Duodenal mucosa (tissue), 2 donors: ENCODE data around the gene MCM3.
A peak's percentile ranks its signal among the peaks of the same experiment; 100 is the strongest.

Experiments
- H3K27ac ChIP-seq: one replicate; pipeline ENCODE4 v1.7.0; 2013; ENCODE audit warnings: low read depth, low read length
- H3K27me3 ChIP-seq, 2 donors: one replicate each; pipeline ENCODE4 v1.7.0; 2013; ENCODE audit warnings: low read length in 2 of 2, control low read depth in 1 of 2; ENCODE audit not compliant: insufficient read depth in 2 of 2, control insufficient read depth in 1 of 2
- H3K36me3 ChIP-seq, 2 donors: one replicate each; pipeline ENCODE4 v1.7.0; 2013; ENCODE audit warnings: low read length in 2 of 2, control low read depth in 1 of 2; ENCODE audit not compliant: insufficient read depth in 2 of 2, control insufficient read depth in 1 of 2
- H3K4me1 ChIP-seq, 2 donors: one replicate each; pipeline ENCODE4 v1.7.0; 2013; ENCODE audit warnings: low read length in 2 of 2, control low read depth in 1 of 2; ENCODE audit not compliant: insufficient read depth in 2 of 2, control insufficient read depth in 1 of 2
- H3K4me3 ChIP-seq, 2 donors: one replicate each; pipeline ENCODE4 v1.7.0; 2013; ENCODE audit warnings: low read length in 2 of 2, low read depth in 1 of 2
- H3K9ac ChIP-seq, 2 donors: one replicate each; pipeline ENCODE4 v1.7.0; 2013; ENCODE audit warnings: low read length in 2 of 2, low read depth in 1 of 2
- H3K9me3 ChIP-seq, 2 donors: one replicate each; pipeline ENCODE4 v1.7.0; 2013; ENCODE audit warnings: low read length in 2 of 2, control low read depth in 1 of 2; ENCODE audit not compliant: control insufficient read depth in 1 of 2

The MCM3 gene

GRCh38 chr6:52317841-52318581 is 33.5 kb upstream of the MCM3 start:
- H3K9ac ChIP-seq = no peak overlapping the region
- no peak overlapping the region for H3K4me3 ChIP-seq
- H3K27me3 ChIP-seq = no peaks in the 10 kb centered on the region
- H3K36me3 ChIP-seq = no peaks in the 10 kb centered on the region
- peaks cover 17 to 19% of the 10 kb centered on the region in 2 donors for H3K4me1 ChIP-seq
- H3K9me3 ChIP-seq = no peaks in the 10 kb centered on the region
- no peak overlapping the region for H3K27ac ChIP-seq

GRCh38 chr6:52317211-52317610 is 32.7 kb upstream of the MCM3 start:
- Histone ChIP-seq H3K4me1 (peaks cover 17 to 19% of the 10 kb centered on the region in 2 donors), H3K9ac (no peak overlapping the region), H3K9me3 (no peaks in the 10 kb centered on the region), H3K27ac (no peak overlapping the region), H3K27me3 (no peaks in the 10 kb centered on the region), H3K4me3 (no peak overlapping the region), H3K36me3 (no peaks in the 10 kb centered on the region)

GRCh38 chr6:52314752-52315151 is 30.2 kb upstream of the MCM3 start:
- Histone ChIP-seq H3K4me3 (no peak overlapping the region), H3K27me3 (no peaks in the 10 kb centered on the region), H3K4me1 (peaks cover 14 to 19% of the 10 kb centered on the region in 2 donors), H3K9ac (no peak overlapping the region), H3K36me3 (no peaks in the 10 kb centered on the region), H3K27ac (no peak overlapping the region), H3K9me3 (no peaks in the 10 kb centered on the region)

GRCh38 chr6:52312461-52312860 is 27.9 kb upstream of the MCM3 start:
- no peak overlapping the region for H3K27ac ChIP-seq
- H3K9ac ChIP-seq = no peak overlapping the region

GRCh38 chr6:52310932-52311331 is 26.4 kb upstream of the MCM3 start:
- Histone ChIP-seq H3K4me3 (no peak overlapping the region), H3K27ac (no peak overlapping the region), H3K27me3 (no peaks in the 10 kb centered on the region), H3K9me3 (no peaks in the 10 kb centered on the region), H3K4me1 (peaks cover 7 to 11% of the 10 kb centered on the region in 2 donors), H3K36me3 (no peaks in the 10 kb centered on the region), H3K9ac (no peak overlapping the region)

More at GRCh38 chr6:52312461-52312860, 27.9 kb upstream of the MCM3 start:
- H3K4me3 ChIP-seq = no peak overlapping the region
- no peaks in the 10 kb centered on the region for H3K27me3 ChIP-seq
- no peaks in the 10 kb centered on the region for H3K9me3 ChIP-seq
- peaks cover 7% of the 10 kb centered on the region in 2 donors for H3K4me1 ChIP-seq
- H3K36me3 ChIP-seq = no peaks in the 10 kb centered on the region

- H3K4me1 ChIP-seq = peaks cover 32 to 34% of the 10 kb centered on the region in 2 donors
- H3K9me3 ChIP-seq = no peaks in the 10 kb centered on the region
- no peak overlapping the region for H3K4me3 ChIP-seq
- H3K36me3 ChIP-seq = no peaks in the 10 kb centered on the region
- H3K9ac ChIP-seq = no peak overlapping the region
- no peaks in the 10 kb centered on the region for H3K27me3 ChIP-seq
- H3K27ac ChIP-seq = no peak overlapping the region
Observed at GRCh38 chr6:52307900-52308372, 23.4 kb upstream of the MCM3 start.

- Histone ChIP-seq H3K36me3 (no peaks in the 10 kb centered on the region), H3K9ac (no peak overlapping the region), H3K4me1 (peaks cover 32 to 34% of the 10 kb centered on the region in 2 donors), H3K9me3 (no peaks in the 10 kb centered on the region), H3K4me3 (no peak overlapping the region), H3K27me3 (no peaks in the 10 kb centered on the region), H3K27ac (no peak overlapping the region)
Observed at GRCh38 chr6:52306972-52307870, 22.7 kb upstream of the MCM3 start.

- Histone ChIP-seq H3K27me3 (no peaks in the 10 kb centered on the region), H3K9me3 (no peaks in the 10 kb centered on the region), H3K4me1 (peaks cover 32 to 34% of the 10 kb centered on the region in 2 donors), H3K9ac (no peak overlapping the region), H3K27ac (no peak overlapping the region), H3K36me3 (no peaks in the 10 kb centered on the region), H3K4me3 (no peak overlapping the region)
Observed at GRCh38 chr6:52305948-52306767, 21.6 kb upstream of the MCM3 start.

- no peaks in the 10 kb centered on the region for H3K9me3 ChIP-seq
- no peaks in the 10 kb centered on the region for H3K36me3 ChIP-seq
- no peaks in the 10 kb centered on the region for H3K27me3 ChIP-seq
- H3K4me1 ChIP-seq = peaks cover 32 to 34% of the 10 kb centered on the region in 2 donors
- H3K27ac ChIP-seq = no peak overlapping the region
- no peak overlapping the region for H3K9ac ChIP-seq
- H3K4me3 ChIP-seq = peak overlapping the region; percentile 1 to 7
Observed at GRCh38 chr6:52305411-52305810, 20.9 kb upstream of the MCM3 start.
